GM12872 (cell line): ENCODE measurements around the gene SLC10A1.

Experiments
- CTCF ChIP-seq: IDR thresholded peaks from 3 replicates; pipeline ENCODE4 v1.5.1; 2011; ENCODE audit warnings: low read depth, mild to moderate bottlenecking, low read length, moderate library complexity; ENCODE audit not compliant: insufficient read depth

Gene SLC10A1

GRCh38 chr14:69808919-69809808 lies 12.1 kb upstream of the SLC10A1 start:
- TF ChIP-seq CTCF: no peak

GRCh38 chr14:69807192-69807591 lies 10.2 kb upstream of the SLC10A1 start:
- no peak for TF ChIP-seq CTCF

GRCh38 chr14:69804902-69805301 lies 7.9 kb upstream of the SLC10A1 start:
- no peak for TF ChIP-seq CTCF

- no peak for TF ChIP-seq CTCF
Measured at GRCh38 chr14:69803753-69804152, 6.7 kb upstream of the SLC10A1 start.

- TF ChIP-seq CTCF: no peak
Measured at GRCh38 chr14:69798339-69798735, 1.3 kb upstream of the SLC10A1 start.

GRCh38 chr14:69797573-69798338 lies 715 bp upstream of the SLC10A1 start:
- TF ChIP-seq CTCF: no peak

- no peak for TF ChIP-seq CTCF
Measured at GRCh38 chr14:69795691-69796090, 1.4 kb downstream of the SLC10A1 start.
